OCI-LY3 (cell line): ENCODE results near the gene DYNLT3.

Source experiments
- H2AFZ ChIP-seq: fragments of 200-600, 300-600 bp; shearing (Covaris generic); 2 replicates; pipeline ENCODE4 v1.6.0; 2014; ENCODE audit warnings: antibody characterized with exemption, low read depth, low read length
- H3K27ac ChIP-seq: fragments of 200-600, 300-600 bp; sonication (generic); 2 replicates; pipeline ENCODE4 v1.5.1; 2014; ENCODE audit warnings: mild to moderate bottlenecking, low read length, moderate library complexity, mixed read lengths
- H3K27me3 ChIP-seq: fragments of 200-600, 300-600 bp; sonication (generic); 2 replicates; pipeline ENCODE4 v1.6.1; 2014; ENCODE audit warnings: low read depth, low read length, mixed read lengths
- H3K36me3 ChIP-seq: fragments of 200-600, 300-600 bp; sonication (generic); replicated peaks from 2 replicates; pipeline ENCODE3; 2014; ENCODE audit warnings: low read depth, low read length, mixed read lengths
- H3K4me1 ChIP-seq: fragments of 300-600, 200-600 bp; sonication (generic); 2 replicates; pipeline ENCODE4 v1.6.1; 2014; ENCODE audit warnings: low read length, mixed read lengths
- H3K4me2 ChIP-seq: fragments of 200-600, 300-600 bp; sonication (generic); 2 replicates; pipeline ENCODE4 v1.6.1; 2014; ENCODE audit warnings: low read length, mixed read lengths
- H3K4me3 ChIP-seq: fragments of 300-600, 200-600 bp; sonication (generic); 2 replicates; pipeline ENCODE4 v1.5.1; 2014; ENCODE audit warnings: antibody characterized with exemption, mild to moderate bottlenecking, low read length, moderate library complexity
- H3K79me2 ChIP-seq: fragments of 300-600, 200-600 bp; shearing (Covaris generic); 2 replicates; pipeline ENCODE4 v1.6.1; 2014; ENCODE audit warnings: mild to moderate bottlenecking, low read length, mixed read lengths
- H3K9ac ChIP-seq: fragments of 300-600, 200-600 bp; shearing (Covaris generic); 2 replicates; pipeline ENCODE4 v1.6.0; 2014; ENCODE audit warnings: mild to moderate bottlenecking, low read length, moderate library complexity
- H3K9me3 ChIP-seq: fragments of 200-600, 300-600 bp; shearing (Covaris generic); 2 replicates; pipeline ENCODE4 v1.6.1; 2014; ENCODE audit warnings: low read length, mixed read lengths; ENCODE audit not compliant: insufficient read depth
- H4K20me1 ChIP-seq: fragments of 200-600, 300-600 bp; sonication (generic); 2 replicates; pipeline ENCODE4 v1.6.1; 2016; ENCODE audit warnings: low read length, mixed read lengths; ENCODE audit not compliant: insufficient read depth
- CTCF ChIP-seq: fragments of 200-600, 300-600 bp; sonication (generic); IDR thresholded peaks from 2 replicates; pipeline ENCODE4 v1.5.1; 2014; ENCODE audit warnings: antibody characterized with exemption, low read length, low read depth
- EZH2phosphoT487 ChIP-seq: fragments of 200-600 bp; shearing (Covaris generic); IDR thresholded peaks from 2 replicates; pipeline ENCODE4 v1.6.1; 2018; ENCODE audit warnings: antibody characterized with exemption, mixed run types, low read depth

Gene DYNLT3

DNA sequence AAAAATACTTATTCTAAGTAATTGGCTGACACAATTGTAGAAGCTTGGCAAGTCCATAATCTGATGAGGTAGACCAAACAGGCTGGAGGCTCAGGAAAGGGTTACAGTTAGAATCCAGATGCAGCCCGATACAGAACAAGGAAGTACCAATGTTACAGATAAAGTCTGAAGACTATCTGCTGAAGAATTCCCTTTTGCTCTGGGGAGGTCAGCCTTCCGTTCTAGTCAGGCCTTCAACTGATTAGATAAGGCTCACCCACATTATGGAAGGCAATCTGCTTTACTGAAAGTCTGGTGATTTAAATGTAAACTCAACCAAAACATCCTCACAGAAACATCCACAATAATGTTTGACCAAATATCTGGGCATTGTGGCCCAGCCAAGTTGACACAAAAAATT, 7.4 kb upstream of the DYNLT3 start:
- Histone ChIP-seq H3K36me3 (no peaks in the 10 kb centered on the region), H3K4me3 (no peak overlapping the region), H3K4me1 (no peaks in the 10 kb centered on the region), H3K79me2 (no peaks in the 10 kb centered on the region), H3K4me2 (no peak overlapping the region), H3K9me3 (no peaks in the 10 kb centered on the region), H3K27ac (no peak overlapping the region), H3K9ac (no peak overlapping the region), H3K27me3 (no peaks in the 10 kb centered on the region), H2AFZ (no peak overlapping the region), H4K20me1 (no peaks in the 10 kb centered on the region)
- no peak for TF ChIP-seq EZH2phosphoT487
- TF ChIP-seq CTCF: no peak

GRCh38 chrX:37854148-37854547, 6.8 kb upstream of the DYNLT3 start:
- TF ChIP-seq EZH2phosphoT487 (no peak), CTCF (no peak)
- Histone ChIP-seq H3K27me3 (no peaks in the 10 kb centered on the region), H3K9me3 (no peaks in the 10 kb centered on the region), H4K20me1 (no peaks in the 10 kb centered on the region), H3K4me3 (no peak overlapping the region), H3K36me3 (no peaks in the 10 kb centered on the region), H3K79me2 (no peaks in the 10 kb centered on the region), H3K4me2 (no peak overlapping the region), H2AFZ (no peak overlapping the region), H3K9ac (no peak overlapping the region), H3K4me1 (no peaks in the 10 kb centered on the region), H3K27ac (no peak overlapping the region)

DNA sequence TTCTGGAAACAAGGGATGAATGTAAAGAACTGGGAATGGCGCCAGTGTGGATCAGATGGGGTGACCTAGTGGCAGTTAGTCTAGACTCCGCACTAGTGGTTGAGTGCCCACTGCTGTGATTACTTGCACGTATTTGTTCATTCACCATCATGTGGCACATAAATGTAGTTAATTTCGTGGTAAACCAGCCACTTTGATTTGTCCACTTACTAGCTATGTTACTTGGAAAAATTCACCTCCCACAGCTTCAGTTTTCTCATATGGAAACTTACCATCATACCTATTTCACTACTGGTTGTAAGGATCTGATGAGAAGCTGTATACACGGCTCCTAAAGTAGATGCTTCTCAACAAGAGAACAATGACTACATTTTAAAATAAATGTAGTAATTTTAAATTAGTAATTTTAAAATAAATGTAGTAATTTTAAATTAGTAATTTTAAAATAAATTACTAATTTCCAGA, 394 bp upstream of the DYNLT3 start:
- peak overlapping the region; percentile 96 for H3K4me2 ChIP-seq
- no peak for TF ChIP-seq CTCF
- H3K27ac ChIP-seq: peak overlapping the region; percentile 45; the same call in 1 of the 2 replicates
- H3K9me3 ChIP-seq: no peaks in the 10 kb centered on the region
- no peaks in the 10 kb centered on the region for H3K79me2 ChIP-seq
- no peaks in the 10 kb centered on the region for H3K27me3 ChIP-seq
- H3K4me3 ChIP-seq: peak overlapping the region; percentile 99
- H4K20me1 ChIP-seq: no peaks in the 10 kb centered on the region
- H3K4me1 ChIP-seq: peaks cover 11% of the 10 kb centered on the region; the same call in 1 of the 2 replicates
- H3K36me3 ChIP-seq: no peaks in the 10 kb centered on the region
- H3K9ac ChIP-seq: peak overlapping the region; percentile 86
- peak overlapping the region; percentile 100 for H2AFZ ChIP-seq

DNA sequence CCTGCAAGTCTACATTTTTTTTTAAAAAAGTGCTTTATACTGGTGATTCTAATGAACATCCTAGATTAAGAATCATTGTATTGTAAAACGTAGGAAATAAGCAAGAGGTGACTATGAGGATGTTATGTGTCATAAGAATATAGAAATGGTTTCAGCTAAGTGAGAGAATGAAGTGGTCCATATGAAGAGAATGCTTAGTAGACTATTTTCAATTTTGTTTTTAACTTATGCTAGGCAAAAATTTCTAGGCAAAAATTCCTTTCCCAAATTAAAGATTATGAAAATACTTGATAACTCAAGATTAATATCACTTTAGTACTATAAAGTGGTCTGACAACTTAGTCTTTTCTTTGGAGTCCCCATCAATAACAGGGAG, 825 bp downstream of the DYNLT3 start:
- Histone ChIP-seq H2AFZ (no peak overlapping the region), H3K36me3 (no peaks in the 10 kb centered on the region), H3K27ac (0 out of 2 replicates have a peak overlapping the region, but pooled peaks have one; percentile 42)

More for the DNA sequence above, 825 bp downstream of the DYNLT3 start:
- Histone ChIP-seq H3K4me2 (peak overlapping the region; percentile 96), H3K27me3 (no peaks in the 10 kb centered on the region), H3K9me3 (no peaks in the 10 kb centered on the region), H3K9ac (peak overlapping the region; percentile 90), H3K4me3 (peak overlapping the region; percentile 99), H4K20me1 (no peaks in the 10 kb centered on the region), H3K4me1 (peaks cover 11% of the 10 kb centered on the region; the same call in 1 of the 2 replicates), H3K79me2 (no peaks in the 10 kb centered on the region)
- no peak for TF ChIP-seq CTCF
- no peak for TF ChIP-seq EZH2phosphoT487
